ENCODE measurements around the gene ZNF543. TPM values are rescaled to one million over a fixed set of nuclear protein-coding genes. Genes with fewer than 3 reads are reported as not detected.

Gene ZNF543
- total RNA-seq, 1 donor from 2014 or later = 5.3 TPM

GRCh38 chr19:57290970-57291369 is 29.3 kb upstream of the ZNF543 start:
- no peak for DNase-seq (ENCODE audit: low spot score)
- Mint-ChIP-seq H3K4me1 (ENCODE audit: low read depth) (no peaks in the 10 kb centered on the region), H3K9me3 (ENCODE audit: low read depth) (peaks cover 15% of the 10 kb centered on the region), H3K4me3 (ENCODE audit: unreplicated experiment) (no peak overlapping the region), H3K36me3 (ENCODE audit: low read depth) (peaks cover 68% of the 10 kb centered on the region), H3K27ac (ENCODE audit: unreplicated experiment) (no peak overlapping the region), H3K27me3 (ENCODE audit: low read depth) (no peaks in the 10 kb centered on the region)
- TF ChIP-seq CTCF (IDR thresholded peaks at IDR 0.05) = no peak

- no peak overlapping the region for H3K4me3 Mint-ChIP-seq (ENCODE audit: unreplicated experiment)
- peaks cover 15% of the 10 kb centered on the region for H3K9me3 Mint-ChIP-seq (ENCODE audit: low read depth)
- peaks cover 4% of the 10 kb centered on the region for H3K4me1 Mint-ChIP-seq (ENCODE audit: low read depth)
- DNase-seq (ENCODE audit: low spot score) = no peak
- no peaks in the 10 kb centered on the region for H3K27me3 Mint-ChIP-seq (ENCODE audit: low read depth)
- no peak for TF ChIP-seq CTCF (IDR thresholded peaks at IDR 0.05)
- peaks cover 70% of the 10 kb centered on the region for H3K36me3 Mint-ChIP-seq (ENCODE audit: low read depth)
- H3K27ac Mint-ChIP-seq (ENCODE audit: unreplicated experiment) = no peak overlapping the region
These were observed 27.7 kb upstream of the ZNF543 start for GRCh38 chr19:57292547-57292946.

DNA sequence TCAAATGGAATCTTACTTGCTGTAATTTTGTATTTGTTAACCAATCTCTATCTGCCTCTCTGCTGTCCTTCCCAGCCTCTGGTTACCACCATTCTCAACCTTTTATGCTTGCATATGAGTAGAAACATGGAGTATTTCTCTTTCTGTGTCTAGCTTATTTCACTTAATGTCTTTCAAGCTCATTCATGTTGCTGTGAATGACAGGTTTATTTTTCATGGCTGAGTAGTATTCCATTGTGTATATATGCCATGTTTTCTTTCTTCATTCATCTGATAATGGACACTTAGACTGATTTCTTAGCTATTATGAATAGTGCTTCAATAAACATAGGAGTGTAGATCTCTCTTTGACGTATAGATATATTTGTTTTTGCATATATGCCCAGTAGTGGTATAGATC is 26.6 kb upstream of the ZNF543 start:
- DNase-seq (ENCODE audit: low spot score) = no peak
- no peak for TF ChIP-seq CTCF (IDR thresholded peaks at IDR 0.05)
- Mint-ChIP-seq H3K4me3 (ENCODE audit: unreplicated experiment) (no peak overlapping the region), H3K9me3 (ENCODE audit: low read depth) (peaks cover 15% of the 10 kb centered on the region), H3K27me3 (ENCODE audit: low read depth) (no peaks in the 10 kb centered on the region), H3K4me1 (ENCODE audit: low read depth) (peaks cover 4% of the 10 kb centered on the region), H3K36me3 (ENCODE audit: low read depth) (peaks cover 70% of the 10 kb centered on the region), H3K27ac (ENCODE audit: unreplicated experiment) (no peak overlapping the region)

DNA sequence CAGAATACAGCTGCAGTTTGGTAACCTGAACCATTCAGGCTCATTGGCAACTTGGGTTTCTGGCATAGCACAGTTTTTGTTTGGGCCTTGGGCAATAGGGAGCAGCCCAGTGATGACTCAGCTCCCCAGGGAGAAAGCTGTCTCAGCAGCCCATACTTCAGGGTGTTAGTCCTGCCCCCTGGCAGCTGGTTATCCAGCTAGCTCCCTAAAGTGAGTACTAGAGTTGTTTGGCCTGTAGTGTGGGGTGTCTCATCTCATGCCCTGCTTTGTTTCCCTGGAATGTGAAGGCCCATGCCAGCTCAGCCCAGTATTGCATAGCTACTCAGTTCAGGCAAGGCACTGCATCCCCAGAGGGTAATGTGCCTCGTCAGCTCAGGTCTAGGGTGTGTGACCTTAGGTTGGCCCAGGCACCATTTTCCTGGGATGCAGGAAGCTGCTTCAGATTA is 18.2 kb upstream of the ZNF543 start:
- DNase-seq (ENCODE audit: low spot score) = no peak
- Mint-ChIP-seq H3K27ac (ENCODE audit: unreplicated experiment) (no peak overlapping the region), H3K27me3 (ENCODE audit: low read depth) (no peaks in the 10 kb centered on the region), H3K9me3 (ENCODE audit: low read depth) (no peaks in the 10 kb centered on the region), H3K4me1 (ENCODE audit: low read depth) (peaks cover 29% of the 10 kb centered on the region), H3K4me3 (ENCODE audit: unreplicated experiment) (no peak overlapping the region), H3K36me3 (ENCODE audit: low read depth) (peaks cover 33% of the 10 kb centered on the region)
- TF ChIP-seq CTCF (IDR thresholded peaks at IDR 0.05) = peak; percentile 23

DNA sequence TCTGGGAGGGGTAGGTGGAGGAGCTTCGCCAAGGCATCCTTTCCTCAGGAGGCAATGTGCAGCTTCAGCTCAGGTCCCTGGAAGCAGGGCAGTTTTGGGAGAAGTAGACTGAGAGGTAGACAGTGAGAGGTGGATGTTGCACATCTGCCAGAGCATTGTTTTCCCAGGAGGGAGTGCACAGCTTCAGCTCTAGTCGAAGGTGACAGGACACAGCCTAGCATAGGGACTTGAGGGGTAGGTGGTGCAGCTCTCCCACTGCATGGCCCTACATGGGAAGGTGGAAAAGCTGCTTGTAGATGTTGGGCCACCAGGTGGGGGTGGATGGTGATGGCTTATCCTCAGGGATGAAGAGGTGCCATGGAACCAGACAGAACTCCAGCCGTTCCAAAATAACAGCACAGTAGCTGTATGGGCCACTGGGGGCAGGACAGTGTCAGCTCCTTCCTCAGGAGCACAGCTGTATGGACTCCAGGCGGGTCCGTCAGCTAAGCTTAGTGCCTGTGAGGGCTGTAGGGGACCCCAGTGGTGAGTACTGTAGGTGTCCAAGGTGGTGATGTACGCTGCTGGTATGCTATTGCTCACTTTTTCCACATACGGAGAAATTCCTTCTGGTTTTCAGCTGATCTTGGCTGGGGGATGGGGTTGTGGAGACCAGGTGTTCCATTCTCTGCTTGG is 17.4 kb upstream of the ZNF543 start:
- no peak overlapping the region for H3K27ac Mint-ChIP-seq (ENCODE audit: unreplicated experiment)
- H3K4me3 Mint-ChIP-seq (ENCODE audit: unreplicated experiment) = no peak overlapping the region
- TF ChIP-seq CTCF (IDR thresholded peaks at IDR 0.05) = no peak
- H3K36me3 Mint-ChIP-seq (ENCODE audit: low read depth) = peaks cover 28% of the 10 kb centered on the region
- no peaks in the 10 kb centered on the region for H3K27me3 Mint-ChIP-seq (ENCODE audit: low read depth)
- peaks cover 29% of the 10 kb centered on the region for H3K4me1 Mint-ChIP-seq (ENCODE audit: low read depth)
- H3K9me3 Mint-ChIP-seq (ENCODE audit: low read depth) = no peaks in the 10 kb centered on the region
- DNase-seq (ENCODE audit: low spot score) = no peak
